Measurements from ENCODE around the gene OR2L5.

Gene OR2L5

GRCh38 chr1:248013229-248013710, at the start of gene OR2L5:
OR2L5 (plus strand) TSS chr1:248013660; CDS start chr1:248021948, 8,288 bp downstream.
- DNase-seq: no peak

DNA sequence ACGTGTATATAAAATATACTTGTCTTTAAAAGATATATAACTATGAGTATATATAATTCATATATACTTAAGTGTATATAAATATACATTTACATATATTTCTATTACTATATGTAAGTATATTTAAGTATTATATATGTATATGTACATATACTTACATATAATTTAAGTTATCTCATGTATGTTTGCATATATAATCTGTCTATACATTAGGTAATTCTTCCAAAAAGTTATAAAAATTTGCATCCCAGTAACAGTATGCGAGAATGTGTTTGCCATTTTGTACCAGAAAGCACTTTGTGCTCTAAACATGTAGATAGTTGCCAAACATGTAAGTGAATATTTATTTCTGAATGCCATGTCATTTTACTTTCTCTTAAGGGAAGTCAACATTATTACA, 48.5 kb upstream of the OR2L5 start, which contains the start of gene OR2AK2:
TSS of gene OR2AK2 (plus strand) at position 301 of the 400 bp plus-strand sequence. CDS start 144 bp downstream, outside the sequence.
- DNase-seq: no peak

- DNase-seq: no peak
Measured at GRCh38 chr1:247966532-247967204, 46.8 kb upstream of the OR2L5 start.

GRCh38 chr1:247992986-247993385, 20.5 kb upstream of the OR2L5 start:
- DNase-seq: no peak

DNA sequence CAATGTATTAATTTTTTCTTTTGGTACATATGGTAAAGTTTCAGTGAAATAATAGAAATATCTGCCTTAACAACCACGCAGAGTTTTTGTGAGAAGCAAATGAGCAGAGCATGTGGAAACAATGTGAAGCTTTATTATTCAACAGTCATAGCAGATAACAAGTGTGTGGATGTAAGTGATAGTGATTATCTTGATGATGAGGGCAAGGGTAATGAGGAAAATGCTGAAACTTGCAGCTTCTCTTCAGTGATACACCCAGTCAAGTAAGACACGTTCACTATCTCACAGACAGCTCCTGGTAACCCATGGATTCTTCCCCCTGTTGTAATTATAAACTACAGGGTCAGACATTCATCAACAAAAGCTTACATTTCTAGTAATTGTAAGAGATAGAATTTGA, 14.6 kb upstream of the OR2L5 start:
- no peak for DNase-seq

GRCh38 chr1:248000169-248000568, 13.3 kb upstream of the OR2L5 start:
- no peak for DNase-seq

DNA sequence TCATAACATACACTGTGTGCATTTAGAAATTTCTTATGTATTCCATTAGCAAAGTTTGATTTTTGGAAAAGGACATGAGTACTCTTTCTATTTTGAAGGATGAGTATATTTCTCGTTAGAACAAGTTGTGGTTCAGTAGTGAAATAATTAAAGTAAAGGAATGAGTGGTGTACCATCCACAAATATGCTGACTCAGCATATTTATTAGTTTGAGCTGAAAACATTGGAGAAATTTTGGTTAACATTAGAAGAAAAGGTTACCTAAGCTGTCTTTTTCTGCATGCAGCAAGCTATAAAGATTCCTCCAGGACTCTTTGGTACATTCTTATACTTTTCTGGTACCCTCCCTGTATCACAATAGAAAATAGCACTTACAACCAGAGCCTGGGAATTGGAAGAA, 5.7 kb upstream of the OR2L5 start:
- DNase-seq: no peak

DNA sequence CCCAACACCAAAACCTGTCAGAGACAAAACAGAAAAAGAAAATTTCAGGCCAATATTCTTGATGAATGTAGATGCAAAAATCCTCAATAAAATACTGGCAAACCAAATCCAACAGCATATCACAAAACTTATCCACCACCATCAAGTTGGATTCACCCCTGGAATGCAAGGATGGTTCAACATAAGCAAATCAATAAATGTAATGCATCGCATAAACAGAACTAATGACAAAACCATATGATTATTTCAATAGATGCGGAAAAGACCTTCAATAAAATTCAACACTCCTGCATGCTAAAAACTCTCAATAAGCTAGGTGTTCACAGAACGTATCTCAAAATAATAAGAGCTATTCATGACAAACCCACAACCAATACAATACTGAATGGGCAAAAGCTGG, 3.8 kb upstream of the OR2L5 start:
- no peak for DNase-seq

GRCh38 chr1:248015803-248016202, 2.3 kb downstream of the OR2L5 start:
- DNase-seq: no peak

DNA sequence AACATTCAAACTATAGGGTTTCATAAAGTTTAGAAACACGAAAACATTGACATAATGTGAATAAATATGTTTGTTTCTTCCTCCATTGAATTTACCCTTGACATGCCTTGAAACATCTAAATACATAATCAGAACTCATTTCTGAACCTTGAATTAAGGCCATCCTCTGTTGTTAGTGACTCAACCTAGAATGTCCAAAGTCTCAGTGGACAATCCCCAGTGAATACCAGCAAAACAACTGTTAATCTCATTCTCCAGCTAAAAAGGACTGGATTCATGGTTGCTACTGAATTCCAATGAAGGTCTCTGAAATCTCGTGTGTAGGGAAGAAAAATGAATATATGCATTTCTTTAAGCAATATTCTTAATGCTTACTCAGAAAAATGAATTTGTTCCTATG, 16.3 kb downstream of the OR2L5 start, which contains the start of gene OR2L2:
TSS of gene OR2L2 (plus strand) at position 301 of the 400 bp plus-strand sequence. CDS start 8,198 bp downstream, outside the sequence.
- no peak for DNase-seq

- DNase-seq: no peak
Measured at GRCh38 chr1:248045209-248045608, 31.7 kb downstream of the OR2L5 start.

GRCh38 chr1:248046536-248046935, 33.1 kb downstream of the OR2L5 start, which contains the start of gene OR2L3:
OR2L3 (plus strand) TSS chr1:248046836; CDS start chr1:248060682, 13,846 bp downstream.
- no peak for DNase-seq

DNA sequence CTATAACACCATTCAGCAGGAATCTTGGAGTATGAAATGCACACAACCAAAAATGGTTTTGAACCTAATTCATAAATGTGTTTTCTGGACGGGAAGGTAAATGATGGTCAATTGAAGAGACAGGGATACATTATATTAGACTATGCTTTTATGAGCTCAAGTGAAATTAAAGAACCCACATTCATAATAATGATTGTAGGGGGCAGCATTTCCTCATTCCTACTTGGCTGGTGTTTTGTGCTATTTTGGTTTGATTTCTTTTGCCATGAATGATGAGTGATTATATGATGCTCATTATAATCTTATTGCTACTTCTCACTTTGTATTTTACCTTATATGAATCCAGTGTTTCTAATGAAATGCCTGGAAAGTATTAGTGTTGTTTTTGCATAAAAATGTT, 33.5 kb downstream of the OR2L5 start:
- no peak for DNase-seq

DNA sequence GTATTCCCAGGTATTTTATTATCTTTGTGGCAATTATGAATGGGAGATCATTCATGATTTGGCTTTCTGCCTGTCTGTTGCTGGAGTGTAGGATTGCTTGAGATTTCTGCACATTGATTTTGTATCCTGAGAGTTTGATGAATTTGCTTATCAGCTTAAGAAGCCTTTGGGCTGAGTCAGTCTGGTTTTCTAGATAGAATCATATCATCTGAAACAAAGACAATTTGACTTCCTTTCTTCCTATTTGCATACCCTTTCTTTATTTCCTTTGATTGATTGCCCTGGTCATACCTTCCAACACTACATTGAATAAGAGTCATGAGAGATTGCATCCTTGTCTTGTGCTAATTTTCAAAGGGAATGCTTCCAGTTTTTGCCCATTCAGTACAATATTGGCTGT, 41.2 kb downstream of the OR2L5 start:
- DNase-seq: no peak

GRCh38 chr1:248055261-248055660, 41.8 kb downstream of the OR2L5 start:
- DNase-seq: no peak

- no peak for DNase-seq
Measured at GRCh38 chr1:248065071-248065470, 51.6 kb downstream of the OR2L5 start.

DNA sequence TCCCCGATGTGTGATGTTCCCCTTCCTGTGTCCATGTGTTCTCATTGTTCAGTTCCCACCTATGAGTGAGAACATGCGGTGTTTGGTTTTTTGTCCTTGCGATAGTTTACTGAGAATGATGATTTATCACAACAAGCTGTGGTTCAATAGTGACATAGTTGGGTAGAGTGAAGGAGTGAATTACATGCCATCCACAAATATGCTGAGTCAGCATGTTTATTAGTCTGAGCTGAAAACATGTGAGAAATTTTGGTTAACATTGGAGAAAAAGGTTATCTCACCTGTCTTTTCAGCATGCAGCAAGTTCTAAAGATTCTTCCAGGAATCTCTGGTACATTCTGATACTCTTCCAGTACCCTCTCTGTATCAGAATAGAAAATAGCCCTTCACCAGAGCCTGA, 52.1 kb downstream of the OR2L5 start:
- no peak for DNase-seq
